Endometrial microvascular endothelial cells (primary cell): Measurements from ENCODE around the gene RAB19. TPM values are rescaled to one million over a fixed set of nuclear protein-coding genes. Genes with fewer than 3 reads are reported as not detected.
"Not testable (repeated sequence)": the region's sequence is repeated elsewhere in the genome, so short reads cannot be mapped to it uniquely, and the experiment has no call there.

Source experiments
- in situ Hi-C: cut with HindIII; loops from 2 replicates; pipeline ENCODE4 v1.10.0; 2017; ENCODE audit warnings: low sequenced_read_pairs, low pct_unique_long_range_greater_than_20kb; ENCODE audit errors: inconsistent ontology term
- total RNA-seq: library from RNA; depleted of rRNA; stranded (reverse); fragments of >200 nt; gene quantifications from one replicate; pipeline ENCODE4 v1.2.3, GENCODE V29; 2015; ENCODE audit errors: inconsistent ontology term

RAB19 gene
- total RNA-seq, 1 donor from 2014 or later: not detected

DNA sequence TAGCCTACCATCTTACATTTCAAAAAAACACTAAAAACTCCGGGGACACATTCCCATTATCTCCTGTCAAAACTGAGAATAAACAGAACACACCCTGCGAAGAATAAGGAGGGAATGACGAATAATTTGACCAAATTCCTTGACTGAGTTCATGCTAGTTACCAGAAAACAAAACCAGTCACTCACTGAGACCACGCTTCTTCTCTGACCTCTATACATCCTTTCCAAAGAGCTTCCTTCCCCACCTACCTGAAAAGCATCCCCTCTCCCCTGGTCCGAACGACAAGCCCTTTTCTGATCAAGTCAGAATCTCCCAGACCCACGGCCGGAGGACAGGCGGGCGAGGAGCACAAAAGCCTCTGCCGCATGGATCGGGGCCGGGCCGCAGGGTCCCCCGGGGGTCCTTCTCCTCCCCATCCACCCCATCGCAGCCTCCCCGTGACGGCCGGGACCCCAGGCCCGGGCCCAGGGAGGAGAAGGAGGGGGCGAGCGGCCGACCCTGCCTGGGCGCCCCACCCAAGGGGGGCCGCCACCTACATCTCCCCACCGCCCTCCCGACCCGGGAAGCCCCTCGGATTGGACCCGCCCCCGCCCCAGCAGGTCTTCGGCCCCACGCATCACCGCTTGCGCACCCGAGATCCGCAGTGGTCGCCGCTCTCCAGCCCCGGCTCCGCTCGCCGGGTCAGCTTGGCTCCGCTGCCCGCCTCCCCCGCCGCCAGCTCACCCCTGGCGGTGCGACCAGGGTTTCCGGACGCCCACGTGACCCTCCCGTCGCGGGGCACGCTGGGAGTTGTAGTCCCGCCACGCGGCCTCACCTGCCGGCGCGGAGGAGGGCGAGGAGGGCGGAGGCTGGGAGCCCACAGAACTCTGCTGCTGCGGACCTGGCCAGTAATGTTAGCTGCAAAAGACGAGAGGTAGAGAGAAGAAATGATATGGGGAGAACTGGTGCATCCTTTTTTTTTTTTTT is 5.8 kb upstream of the RAB19 start, which contains the start of gene SLC37A3:
Gene SLC37A3, minus strand, starts transcription at position 747 of the 967 bp plus-strand sequence. CDS start 16,004 bp downstream, outside the sequence.
- in situ Hi-C loops: no loop called here

DNA sequence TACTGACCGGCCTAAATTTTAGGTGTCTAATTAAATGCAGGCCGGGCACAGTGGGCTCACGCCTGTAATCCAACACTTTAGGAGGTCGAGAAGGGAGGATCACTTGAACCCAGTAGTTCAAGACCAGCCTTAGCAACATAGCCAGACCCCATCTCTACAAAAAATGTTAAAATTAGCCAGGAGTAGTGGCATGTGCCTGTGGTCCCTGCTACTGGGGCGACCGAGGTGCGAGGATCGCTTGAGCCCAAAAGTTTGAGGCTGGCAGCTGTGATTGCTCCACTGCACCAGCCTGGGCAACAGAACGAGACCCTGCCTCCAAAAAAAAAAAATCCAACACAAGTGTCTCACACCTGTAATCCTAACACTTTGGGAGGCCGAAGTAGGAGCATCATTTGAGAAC is 5.0 kb upstream of the RAB19 start:
- in situ Hi-C loops: no loop called here

DNA sequence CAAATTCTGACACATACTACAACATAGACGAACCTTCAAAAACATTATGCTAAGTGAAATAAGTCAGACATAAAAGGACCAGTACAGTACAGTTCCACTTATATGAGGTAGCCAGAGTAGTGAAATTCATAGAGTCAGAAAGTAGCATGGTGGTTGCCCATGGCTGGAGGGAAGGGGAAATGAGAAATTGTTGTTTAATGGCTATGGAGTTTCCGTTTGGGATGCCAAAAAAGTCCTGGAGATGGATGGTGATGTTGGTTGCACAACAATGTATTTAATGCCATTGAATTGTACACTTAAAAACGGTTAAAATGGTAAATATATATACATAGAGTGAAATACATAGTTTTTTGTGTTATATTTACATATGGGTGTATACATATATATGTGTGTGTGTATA is 3.5 kb upstream of the RAB19 start:
- in situ Hi-C loops: no loop called here

DNA sequence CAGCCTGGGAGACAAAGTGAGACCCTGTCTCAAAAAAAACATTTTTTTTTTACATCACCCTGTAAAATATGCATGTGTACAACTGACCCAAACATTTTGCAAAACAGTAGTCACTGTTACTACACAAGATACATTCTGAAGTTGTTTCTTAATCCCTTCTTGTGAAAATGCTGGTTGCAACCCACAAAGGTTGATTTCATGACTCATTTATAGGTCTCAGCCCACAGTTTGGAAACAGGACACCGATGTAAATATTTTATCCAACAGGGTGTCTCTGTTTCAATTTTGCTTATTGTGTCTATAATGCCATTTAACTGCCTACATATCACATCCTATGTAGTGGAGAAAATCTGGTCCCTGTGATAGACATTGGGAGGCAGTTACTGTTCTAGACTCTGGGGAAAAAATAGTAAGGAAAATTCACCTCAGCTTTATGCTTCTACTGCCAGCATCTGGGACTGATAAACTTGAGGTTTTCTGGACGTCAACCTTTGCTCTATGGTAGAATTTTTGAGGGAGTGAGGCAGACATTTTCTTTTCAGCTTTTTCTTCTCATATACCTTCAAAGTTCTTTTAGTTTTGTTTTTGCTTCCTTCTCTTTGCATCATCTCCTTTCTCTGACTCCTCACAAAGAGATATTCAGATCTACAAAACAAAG is 1.6 kb upstream of the RAB19 start:
- in situ Hi-C loops: no loop called here

DNA sequence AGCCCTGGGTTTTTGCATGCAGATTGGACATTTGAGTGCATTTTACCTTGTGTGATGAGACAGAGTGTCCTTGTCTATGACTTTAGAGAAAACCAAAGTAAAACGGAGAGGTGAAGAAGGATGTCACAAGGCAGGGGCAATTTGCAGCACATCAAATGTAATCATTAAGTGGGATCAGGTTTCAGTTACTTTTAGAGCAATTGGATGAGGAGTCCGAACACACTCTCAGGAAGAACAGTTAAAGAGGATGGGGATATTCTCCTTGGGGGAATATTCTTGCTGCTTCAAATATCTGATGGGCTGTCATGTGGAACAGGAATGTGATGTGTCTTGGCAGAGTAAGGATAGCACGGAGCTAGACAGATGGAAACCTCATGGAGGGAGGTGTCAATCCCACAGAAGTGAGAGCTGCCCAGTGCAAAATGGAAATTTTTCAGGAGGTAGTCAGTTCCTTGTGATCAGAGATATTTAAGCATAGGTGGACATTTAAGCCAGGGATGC is 757 bp downstream of the RAB19 start:
- in situ Hi-C loops: no loop called here

DNA sequence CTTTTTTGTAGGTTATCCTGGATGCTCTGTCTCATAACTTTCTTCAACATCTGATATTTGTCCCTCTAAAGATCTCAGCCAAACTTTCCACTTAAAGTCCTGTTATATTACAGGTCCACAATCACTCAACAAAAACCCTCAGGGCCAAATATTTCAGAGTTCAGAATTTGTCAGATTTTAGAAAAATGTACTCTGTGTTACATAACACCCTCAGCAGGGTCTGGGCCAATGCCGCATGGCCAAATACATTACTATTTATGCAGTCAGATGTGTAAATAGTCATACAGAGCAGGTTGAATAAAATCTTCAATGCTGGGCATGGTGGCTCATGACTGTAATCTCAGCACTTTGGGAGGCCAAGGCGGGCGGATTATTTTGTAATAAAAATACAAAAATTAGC is 11.5 kb downstream of the RAB19 start:
- in situ Hi-C loops: no loop called here

DNA sequence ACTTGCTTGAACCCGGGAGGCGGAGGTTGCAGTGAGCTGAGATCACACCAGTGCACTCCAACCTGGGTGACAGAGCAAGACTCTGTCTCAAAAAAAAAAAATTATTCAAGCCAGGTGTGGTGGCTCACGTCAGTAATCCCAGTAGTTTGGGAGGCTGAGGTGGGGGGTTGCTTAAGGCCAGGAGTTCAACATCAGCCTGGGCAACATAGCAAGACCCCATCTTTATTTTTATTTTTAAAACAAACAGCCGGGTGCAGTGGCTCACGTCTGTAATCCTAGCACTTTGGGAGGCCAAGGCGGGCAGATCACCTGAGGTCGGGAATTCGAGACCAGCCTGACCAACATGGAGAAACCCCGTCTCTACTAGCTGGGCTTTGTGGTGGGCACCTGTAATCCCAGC is 12.0 kb downstream of the RAB19 start:
- in situ Hi-C loops: not testable (repeated sequence)

DNA sequence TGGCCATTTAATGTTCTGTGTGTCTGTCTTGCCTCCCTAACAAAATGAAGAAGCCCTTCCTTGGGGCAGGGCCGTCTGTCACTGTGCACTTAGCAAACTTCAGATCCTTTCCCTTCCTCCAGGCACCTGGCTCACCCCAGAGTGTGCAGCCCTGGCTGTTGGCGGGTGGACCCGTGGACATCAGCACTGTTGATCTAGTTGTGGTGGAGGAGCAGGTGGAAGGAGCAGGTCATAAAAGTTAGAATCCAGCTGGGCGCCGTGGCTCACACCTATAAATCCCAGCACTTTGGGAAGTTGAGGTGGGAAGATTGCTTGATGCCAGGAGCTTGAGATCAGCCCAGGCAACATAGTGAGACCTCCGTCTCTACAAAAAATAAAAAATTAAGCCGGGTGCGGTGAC is 12.7 kb downstream of the RAB19 start:
- in situ Hi-C loops: no loop called here

DNA sequence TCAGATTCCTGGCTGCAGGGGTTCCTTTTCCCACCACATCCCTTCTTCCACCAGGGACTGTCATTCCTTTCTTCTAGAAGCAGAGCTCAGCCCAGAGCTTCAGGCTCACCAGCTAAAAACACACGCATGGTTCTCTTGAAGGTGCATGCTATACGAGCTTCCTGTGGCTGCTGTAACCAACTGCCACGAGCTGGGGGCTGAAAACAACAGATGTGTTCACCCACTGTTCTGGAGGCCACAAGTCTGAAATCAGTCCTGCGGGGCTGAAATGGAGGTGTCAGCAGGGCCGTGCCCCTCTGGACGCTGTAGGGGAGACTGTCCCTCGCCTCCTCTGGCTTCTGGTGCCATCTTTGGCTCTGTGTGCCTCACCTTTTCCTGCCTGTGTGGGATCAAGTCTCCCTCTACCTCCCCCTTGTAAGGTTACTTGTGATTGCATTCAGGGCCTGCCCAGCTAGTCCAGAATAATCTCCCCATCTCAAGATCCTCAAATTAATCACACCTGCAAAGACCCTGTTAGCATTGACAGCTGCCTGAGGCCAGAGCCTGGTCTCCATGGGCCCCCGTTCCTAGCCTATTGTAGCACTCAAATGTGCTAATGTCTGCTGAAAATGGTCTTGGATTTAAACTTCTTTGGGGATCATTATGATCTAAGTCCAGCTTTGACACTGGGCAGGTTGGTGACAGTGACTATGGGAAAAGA is 13.7 kb downstream of the RAB19 start:
- in situ Hi-C loops: no loop called here

DNA sequence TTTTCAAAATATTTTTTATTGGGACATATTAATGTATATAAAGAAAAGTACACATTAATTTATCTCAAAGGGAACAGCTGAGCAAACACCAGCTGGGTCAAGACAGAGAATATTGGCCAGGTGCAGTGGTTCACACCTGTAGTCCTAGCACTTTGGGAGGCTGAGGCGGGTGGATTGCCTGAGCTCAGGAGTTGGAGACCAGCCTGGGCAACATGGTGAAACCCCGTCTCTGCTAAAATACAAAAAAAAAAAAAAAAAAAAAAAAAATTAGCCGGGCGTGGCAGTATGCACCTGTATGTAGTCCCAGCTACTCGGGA is 14.3 kb downstream of the RAB19 start:
- in situ Hi-C loops: not testable (repeated sequence)

DNA sequence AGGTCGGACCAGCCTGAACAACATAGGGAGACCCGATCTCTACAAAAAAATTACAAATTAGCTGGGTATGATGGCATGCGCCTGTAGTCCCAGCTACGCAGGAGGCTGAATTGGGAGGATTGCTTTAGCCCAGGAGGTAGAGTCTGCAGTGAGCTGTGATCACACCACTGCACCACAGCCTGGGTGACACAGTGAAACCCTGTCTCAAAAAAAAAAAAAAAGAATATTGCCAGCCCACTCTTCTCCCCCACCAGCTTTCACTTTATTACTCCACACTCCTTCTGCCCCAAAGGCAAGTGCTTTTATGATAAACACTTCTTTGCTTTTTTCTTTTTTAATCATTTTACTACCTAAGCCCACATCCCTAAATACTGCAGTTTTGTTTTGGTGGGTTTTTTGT is 14.8 kb downstream of the RAB19 start:
- in situ Hi-C loops: no loop called here

DNA sequence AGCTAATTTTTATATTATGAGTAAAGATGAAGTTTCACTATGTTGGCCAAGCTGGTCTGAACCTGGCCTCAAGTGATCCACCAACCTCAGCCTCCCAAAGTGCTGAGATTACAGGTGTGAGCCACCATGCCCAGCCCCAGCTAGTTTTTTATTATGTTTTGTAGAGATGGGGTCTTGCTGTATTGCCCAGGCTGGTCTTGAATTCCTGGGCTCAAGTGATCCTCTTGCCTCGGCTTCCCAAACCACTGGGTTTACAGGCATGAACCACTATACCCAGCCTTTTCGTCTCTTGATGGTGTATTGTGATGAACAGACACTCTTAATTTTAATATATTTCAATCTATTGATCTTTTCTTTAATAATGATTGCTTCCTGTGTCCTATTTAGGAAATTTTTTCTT is 17.7 kb downstream of the RAB19 start:
- in situ Hi-C loops: no loop called here

DNA sequence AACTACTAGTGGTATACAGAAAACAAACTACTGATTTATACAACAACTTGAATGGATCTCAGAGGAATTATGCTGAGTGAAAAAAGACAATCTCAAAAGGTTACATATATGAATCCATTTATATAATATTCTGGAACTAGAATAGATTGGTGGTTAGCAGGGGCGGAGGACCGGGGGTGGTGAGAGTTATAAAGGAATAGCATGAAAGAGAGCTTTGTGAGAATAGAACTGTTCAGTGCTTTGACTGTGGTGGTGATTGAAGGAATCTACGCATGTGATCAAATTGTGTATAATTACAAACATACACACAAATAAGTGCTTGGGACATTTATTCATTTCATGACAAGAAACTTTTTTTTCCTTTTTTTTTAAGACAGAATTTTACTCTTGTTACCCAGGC is 19.6 kb downstream of the RAB19 start:
- in situ Hi-C loops: no loop called here

DNA sequence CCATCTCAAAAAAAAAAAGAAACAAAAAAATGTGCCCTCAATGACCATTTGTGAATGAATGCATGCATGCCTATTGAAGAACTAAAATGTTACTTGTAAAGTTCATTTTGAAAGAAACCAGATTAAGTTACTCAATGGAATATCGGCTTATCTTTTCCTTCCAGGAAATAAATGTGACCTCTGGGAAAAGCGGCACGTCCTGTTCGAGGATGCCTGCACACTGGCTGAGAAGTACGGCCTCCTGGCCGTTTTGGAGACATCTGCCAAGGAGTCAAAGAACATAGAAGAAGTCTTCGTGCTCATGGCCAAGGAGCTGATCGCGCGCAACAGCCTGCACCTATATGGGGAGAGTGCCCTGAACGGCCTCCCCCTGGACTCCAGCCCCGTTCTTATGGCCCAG is 21.9 kb downstream of the RAB19 start:
- in situ Hi-C loops: no loop called here

DNA sequence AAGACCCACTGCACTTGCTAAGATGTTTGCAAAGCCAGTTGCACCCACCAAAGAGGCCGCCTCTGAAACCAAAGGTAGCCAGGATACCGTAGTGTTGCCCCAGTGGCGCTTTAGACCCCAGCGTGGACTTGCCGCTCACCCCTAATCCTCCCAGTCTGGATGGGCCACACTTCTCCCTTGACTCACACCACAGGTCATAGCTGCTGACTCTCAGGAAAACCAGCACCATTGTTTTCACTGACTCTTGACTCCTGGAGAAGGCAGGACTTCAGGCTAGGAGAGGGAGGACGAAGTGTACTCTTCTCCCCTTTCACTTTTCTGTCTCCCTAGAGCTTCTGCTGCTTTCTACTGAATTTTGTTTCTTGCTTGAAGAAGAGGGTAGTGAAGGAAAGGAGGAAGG is 22.3 kb downstream of the RAB19 start:
- in situ Hi-C loops: no loop called here

DNA sequence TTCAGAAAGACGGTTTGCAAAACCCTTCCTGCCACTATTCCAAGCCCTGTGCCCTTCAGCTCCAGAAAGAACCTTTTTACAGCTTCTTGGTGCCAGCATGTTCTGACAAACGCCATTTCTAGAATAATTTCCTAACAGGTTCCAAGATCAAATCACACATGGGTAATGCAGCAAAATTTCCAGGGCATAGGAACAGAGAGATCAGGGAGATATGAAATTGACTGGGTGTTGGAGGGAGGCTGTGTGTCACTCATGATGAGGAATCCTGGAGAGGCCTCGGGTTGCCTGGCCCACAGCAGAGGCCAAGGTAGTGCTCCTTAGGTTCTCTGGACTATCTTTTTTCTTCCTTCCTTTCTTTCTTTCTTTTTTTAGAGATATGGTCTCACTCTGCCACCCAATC is 29.5 kb downstream of the RAB19 start:
- in situ Hi-C loops: no loop called here

DNA sequence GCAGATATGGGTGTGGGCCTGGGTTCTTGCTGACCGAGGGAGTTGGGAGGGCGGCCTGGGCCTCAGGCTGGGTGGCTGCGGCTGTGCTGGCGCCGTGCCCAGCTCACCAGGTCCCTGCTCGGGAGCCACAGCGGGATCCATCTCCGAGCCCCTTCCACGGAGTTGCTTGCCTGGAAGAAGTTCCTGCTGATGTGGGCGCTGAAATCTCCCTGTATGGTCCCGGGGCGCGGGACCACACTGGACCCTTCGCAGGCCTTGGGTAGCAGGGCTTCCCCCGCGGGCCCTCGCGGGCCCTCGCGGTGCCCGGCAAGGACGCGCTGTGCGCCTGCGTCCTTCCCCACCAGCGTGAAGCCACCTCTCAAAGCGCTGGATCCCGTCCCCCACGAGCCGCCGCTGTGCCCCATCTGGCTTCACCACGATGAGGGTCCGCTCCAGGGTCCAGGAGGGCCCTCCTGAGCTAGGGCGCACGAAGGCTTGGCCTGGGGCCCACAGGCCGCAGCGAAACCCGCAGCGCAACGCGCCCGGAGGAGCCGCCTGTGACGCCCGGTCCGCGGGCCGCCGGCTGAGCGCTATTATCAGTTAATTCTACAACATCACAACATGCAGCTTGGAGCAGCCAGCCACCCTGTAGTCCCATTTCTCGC is 31.5 kb downstream of the RAB19 start:
- in situ Hi-C loops: no loop called here

DNA sequence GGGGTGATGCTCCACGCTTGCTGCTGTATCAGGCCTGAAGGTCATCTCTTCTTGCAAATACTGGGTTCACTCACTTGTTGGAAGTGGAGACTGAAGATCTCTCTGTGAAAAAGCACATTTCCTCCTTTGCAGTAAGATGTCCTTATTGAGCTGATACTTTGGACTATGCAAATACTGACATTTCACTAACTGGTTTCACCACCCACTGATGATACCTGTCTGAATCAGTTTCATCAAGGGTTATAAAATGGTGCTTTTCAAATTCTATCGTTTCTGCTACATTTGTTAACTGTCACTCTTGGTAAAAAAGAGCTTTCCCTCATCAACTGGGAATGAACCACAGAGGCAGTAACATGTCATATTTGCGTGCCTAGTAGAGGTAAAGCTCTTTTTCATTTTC is 35.5 kb downstream of the RAB19 start:
- in situ Hi-C loops: no loop called here

DNA sequence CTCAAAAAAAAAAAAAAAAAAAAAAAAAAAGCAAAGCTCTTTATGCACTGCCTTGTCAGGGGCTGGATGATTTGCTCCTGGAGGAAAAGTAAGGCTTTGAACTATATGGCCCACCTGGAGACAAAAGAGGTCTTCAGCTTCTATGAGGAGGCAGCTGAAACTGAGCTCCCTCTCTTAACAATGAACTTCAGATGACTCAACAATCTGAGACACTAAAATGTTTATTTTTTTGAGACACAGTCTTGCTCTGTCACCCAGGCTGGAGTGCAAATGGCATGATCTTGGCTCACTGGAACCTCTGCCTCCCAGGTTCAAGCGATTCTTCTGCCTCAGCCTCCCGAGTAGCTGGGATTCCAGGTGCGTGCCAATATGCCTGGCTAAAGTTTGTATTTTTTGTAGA is 36.7 kb downstream of the RAB19 start:
- in situ Hi-C loops: no loop called here
